ENCODE data around the gene THBS2.

The THBS2 gene

DNA sequence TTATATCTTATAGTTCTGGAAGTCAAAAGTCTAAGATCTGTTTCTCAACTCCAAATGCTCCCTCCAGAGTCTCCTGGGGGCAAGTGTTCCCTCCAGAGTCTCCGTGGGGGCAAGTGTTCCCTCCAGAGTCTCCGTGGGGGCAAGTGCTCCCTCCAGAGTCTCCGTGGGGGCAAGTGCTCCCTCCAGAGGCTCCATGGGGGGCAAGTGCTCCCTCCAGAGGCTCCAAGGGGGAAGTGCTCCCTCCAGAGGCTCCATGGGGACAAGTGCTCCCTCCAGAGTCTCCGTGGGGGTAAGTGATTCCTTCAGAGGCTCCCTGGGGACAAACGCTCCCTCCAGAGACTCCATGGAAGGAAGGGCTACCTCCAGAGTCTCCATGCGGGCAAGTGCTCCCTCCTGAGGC is 34.0 kb upstream of the THBS2 start:
- H3K4me3 ChIP-seq (replicated peaks; ENCODE audit: insufficient read depth, low read length): no peak overlapping the region
- no peaks in the 10 kb centered on the region for H3K27me3 ChIP-seq (ENCODE audit: insufficient read depth, poor library complexity, severe bottlenecking)
- DNase-seq (ENCODE audit: low read depth in 1 of 2, low spot score in 1 of 2): no peak
- TF ChIP-seq POLR2AphosphoS5 (IDR thresholded peaks at IDR 0.05; ENCODE audit: low read depth) (no peak), SPI1 (IDR thresholded peaks at IDR 0.05; ENCODE audit: borderline replicate concordance, low read depth) (no peak), GABPA (IDR thresholded peaks at IDR 0.05; ENCODE audit: low read depth) (no peak)
- TF ChIP-seq, protein P1, sequence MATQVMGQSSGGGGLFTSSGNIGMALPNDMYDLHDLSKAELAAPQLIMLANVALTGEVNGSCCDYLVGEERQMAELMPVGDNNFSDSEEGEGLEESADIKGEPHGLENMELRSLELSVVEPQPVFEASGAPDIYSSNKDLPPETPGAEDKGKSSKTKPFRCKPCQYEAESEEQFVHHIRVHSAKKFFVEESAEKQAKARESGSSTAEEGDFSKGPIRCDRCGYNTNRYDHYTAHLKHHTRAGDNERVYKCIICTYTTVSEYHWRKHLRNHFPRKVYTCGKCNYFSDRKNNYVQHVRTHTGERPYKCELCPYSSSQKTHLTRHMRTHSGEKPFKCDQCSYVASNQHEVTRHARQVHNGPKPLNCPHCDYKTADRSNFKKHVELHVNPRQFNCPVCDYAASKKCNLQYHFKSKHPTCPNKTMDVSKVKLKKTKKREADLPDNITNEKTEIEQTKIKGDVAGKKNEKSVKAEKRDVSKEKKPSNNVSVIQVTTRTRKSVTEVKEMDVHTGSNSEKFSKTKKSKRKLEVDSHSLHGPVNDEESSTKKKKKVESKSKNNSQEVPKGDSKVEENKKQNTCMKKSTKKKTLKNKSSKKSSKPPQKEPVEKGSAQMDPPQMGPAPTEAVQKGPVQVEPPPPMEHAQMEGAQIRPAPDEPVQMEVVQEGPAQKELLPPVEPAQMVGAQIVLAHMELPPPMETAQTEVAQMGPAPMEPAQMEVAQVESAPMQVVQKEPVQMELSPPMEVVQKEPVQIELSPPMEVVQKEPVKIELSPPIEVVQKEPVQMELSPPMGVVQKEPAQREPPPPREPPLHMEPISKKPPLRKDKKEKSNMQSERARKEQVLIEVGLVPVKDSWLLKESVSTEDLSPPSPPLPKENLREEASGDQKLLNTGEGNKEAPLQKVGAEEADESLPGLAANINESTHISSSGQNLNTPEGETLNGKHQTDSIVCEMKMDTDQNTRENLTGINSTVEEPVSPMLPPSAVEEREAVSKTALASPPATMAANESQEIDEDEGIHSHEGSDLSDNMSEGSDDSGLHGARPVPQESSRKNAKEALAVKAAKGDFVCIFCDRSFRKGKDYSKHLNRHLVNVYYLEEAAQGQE (IDR thresholded peaks at IDR 0.05; ENCODE audit: insufficient replicate concordance, low read depth): no peak
- TF ChIP-seq, protein P2, sequence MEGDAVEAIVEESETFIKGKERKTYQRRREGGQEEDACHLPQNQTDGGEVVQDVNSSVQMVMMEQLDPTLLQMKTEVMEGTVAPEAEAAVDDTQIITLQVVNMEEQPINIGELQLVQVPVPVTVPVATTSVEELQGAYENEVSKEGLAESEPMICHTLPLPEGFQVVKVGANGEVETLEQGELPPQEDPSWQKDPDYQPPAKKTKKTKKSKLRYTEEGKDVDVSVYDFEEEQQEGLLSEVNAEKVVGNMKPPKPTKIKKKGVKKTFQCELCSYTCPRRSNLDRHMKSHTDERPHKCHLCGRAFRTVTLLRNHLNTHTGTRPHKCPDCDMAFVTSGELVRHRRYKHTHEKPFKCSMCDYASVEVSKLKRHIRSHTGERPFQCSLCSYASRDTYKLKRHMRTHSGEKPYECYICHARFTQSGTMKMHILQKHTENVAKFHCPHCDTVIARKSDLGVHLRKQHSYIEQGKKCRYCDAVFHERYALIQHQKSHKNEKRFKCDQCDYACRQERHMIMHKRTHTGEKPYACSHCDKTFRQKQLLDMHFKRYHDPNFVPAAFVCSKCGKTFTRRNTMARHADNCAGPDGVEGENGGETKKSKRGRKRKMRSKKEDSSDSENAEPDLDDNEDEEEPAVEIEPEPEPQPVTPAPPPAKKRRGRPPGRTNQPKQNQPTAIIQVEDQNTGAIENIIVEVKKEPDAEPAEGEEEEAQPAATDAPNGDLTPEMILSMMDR (IDR thresholded peaks at IDR 0.05; ENCODE audit: insufficient read depth, low read length): no peak
- no peak overlapping the region for H3K27ac ChIP-seq (replicated peaks)

DNA sequence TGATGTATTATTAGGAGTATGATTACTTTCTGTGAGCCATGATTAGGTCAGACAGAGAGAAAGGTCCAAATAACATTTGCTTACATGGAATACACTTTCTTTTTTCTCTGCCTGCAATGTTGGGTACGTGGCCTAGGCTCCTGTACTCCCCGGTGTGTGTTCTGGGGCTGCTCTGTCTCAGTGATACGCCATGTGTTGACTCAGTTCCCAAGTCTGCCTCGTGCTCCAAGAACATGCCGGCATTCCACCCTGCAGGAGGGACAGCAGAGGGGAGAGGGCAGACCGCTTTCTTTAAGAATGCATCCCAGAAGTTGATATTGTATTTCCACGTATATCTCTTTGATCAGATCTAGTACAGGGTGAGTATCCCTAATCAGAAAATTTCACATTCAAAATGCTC is 33.3 kb upstream of the THBS2 start:
- TF ChIP-seq, protein P2 (IDR thresholded peaks at IDR 0.05; ENCODE audit: insufficient read depth, low read length): no peak
- TF ChIP-seq GABPA (IDR thresholded peaks at IDR 0.05; ENCODE audit: low read depth): no peak
- no peak for TF ChIP-seq SPI1 (IDR thresholded peaks at IDR 0.05; ENCODE audit: borderline replicate concordance, low read depth)
- TF ChIP-seq POLR2AphosphoS5 (IDR thresholded peaks at IDR 0.05; ENCODE audit: low read depth): no peak
- TF ChIP-seq, protein P1 (IDR thresholded peaks at IDR 0.05; ENCODE audit: insufficient replicate concordance, low read depth): no peak
- H3K27me3 ChIP-seq (ENCODE audit: insufficient read depth, poor library complexity, severe bottlenecking): no peaks in the 10 kb centered on the region
- DNase-seq (ENCODE audit: low read depth in 1 of 2, low spot score in 1 of 2): no peak
- H3K4me3 ChIP-seq (replicated peaks; ENCODE audit: insufficient read depth, low read length): no peak overlapping the region
- no peak overlapping the region for H3K27ac ChIP-seq (replicated peaks)

DNA sequence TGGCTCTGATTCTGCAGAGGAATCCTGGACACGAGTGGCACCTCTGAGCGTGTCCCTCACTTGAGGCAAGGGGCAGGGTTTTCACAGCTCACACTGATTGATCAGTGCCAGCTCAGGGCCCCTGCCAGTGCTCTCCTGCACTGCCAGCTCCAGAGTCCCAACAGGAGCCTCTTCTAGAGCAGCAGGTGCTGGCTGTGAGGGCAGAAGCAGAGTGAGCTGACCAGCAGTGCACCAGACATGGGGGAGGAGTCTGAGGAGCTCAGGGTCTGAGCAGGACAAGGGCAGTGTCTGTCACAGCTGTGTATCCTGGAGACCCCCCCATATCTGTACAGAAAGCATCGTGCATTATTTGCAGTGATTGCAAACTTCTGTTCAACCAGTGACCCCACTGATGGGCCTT is 31.5 kb upstream of the THBS2 start:
- Histone ChIP-seq H3K4me3 (replicated peaks; ENCODE audit: insufficient read depth, low read length) (no peak overlapping the region), H3K27me3 (ENCODE audit: insufficient read depth, poor library complexity, severe bottlenecking) (no peaks in the 10 kb centered on the region), H3K27ac (replicated peaks) (no peak overlapping the region)
- TF ChIP-seq GABPA (IDR thresholded peaks at IDR 0.05; ENCODE audit: low read depth) (no peak), POLR2AphosphoS5 (IDR thresholded peaks at IDR 0.05; ENCODE audit: low read depth) (no peak), SPI1 (IDR thresholded peaks at IDR 0.05; ENCODE audit: borderline replicate concordance, low read depth) (no peak)
- TF ChIP-seq, protein P2 (IDR thresholded peaks at IDR 0.05; ENCODE audit: insufficient read depth, low read length): no peak
- TF ChIP-seq, protein P1 (IDR thresholded peaks at IDR 0.05; ENCODE audit: insufficient replicate concordance, low read depth): no peak
- no peak for DNase-seq (ENCODE audit: low read depth in 1 of 2, low spot score in 1 of 2)

Data from HL-60 (cell line).